Measurements from ENCODE around the gene C5orf24. TPM values are rescaled to one million over a fixed set of nuclear protein-coding genes. Genes with fewer than 3 reads are reported as not detected.

The C5orf24 gene
- total and polyA plus RNA-seq, 5 donors = 16.4 to 34.1 (median 30.4) TPM

Other genes with a start within 250 kb of the C5orf24 start
- gene SAR1B, start 213.1 kb upstream of the C5orf24 start, total RNA-seq = 100 to 1,000 TPM in 1 of 4 donors, 10 to 100 TPM in 3; 78.0 to 114 (median 84.7) TPM
- 46.1 TPM for gene SAR1B, start 213.1 kb upstream of the C5orf24 start, polyA plus RNA-seq
- 10 to 100 TPM in 2 of 4 donors, 1 to 10 TPM in 2; 7.6 to 17.5 (median 9.8) TPM for gene SEC24A, start 197.2 kb upstream of the C5orf24 start, total RNA-seq
- gene SEC24A, start 197.2 kb upstream of the C5orf24 start, polyA plus RNA-seq = 3.0 TPM
- 10 to 100 TPM; 20.8 to 24.8 (median 23.6) TPM for gene CAMLG, start 107.4 kb upstream of the C5orf24 start, total RNA-seq
- gene CAMLG, start 107.4 kb upstream of the C5orf24 start, polyA plus RNA-seq = 23.6 TPM
- gene DDX46, start 87.2 kb upstream of the C5orf24 start, total RNA-seq = 10 to 100 TPM; 20.6 to 31.1 (median 26.0) TPM
- 14.3 TPM for gene DDX46, start 87.2 kb upstream of the C5orf24 start, polyA plus RNA-seq
- 10 to 100 TPM; 59.5 to 77.0 (median 70.7) TPM for gene TXNDC15, start 28.4 kb downstream of the C5orf24 start, total RNA-seq
- gene TXNDC15, start 28.4 kb downstream of the C5orf24 start, polyA plus RNA-seq = 53.8 TPM
- gene PCBD2, start 59.2 kb downstream of the C5orf24 start, total RNA-seq = 10 to 100 TPM; 13.6 to 17.5 (median 14.9) TPM
- 11.7 TPM for gene PCBD2, start 59.2 kb downstream of the C5orf24 start, polyA plus RNA-seq
- under 1 TPM; 0.25 to 0.59 (median 0.54) TPM for gene CATSPER3, start 121.9 kb downstream of the C5orf24 start, total RNA-seq
- gene CATSPER3, start 121.9 kb downstream of the C5orf24 start, polyA plus RNA-seq = 0.48 TPM
- under 1 TPM in 1 of 4 donors, not detected in 3; 0.18 TPM for gene PITX1, start 188.3 kb downstream of the C5orf24 start, total RNA-seq
- 0.02 TPM for gene PITX1, start 188.3 kb downstream of the C5orf24 start, polyA plus RNA-seq

All from right cardiac atrium (tissue), 5 donors.